ENCODE measurements around the gene MEX3D.

DNA sequence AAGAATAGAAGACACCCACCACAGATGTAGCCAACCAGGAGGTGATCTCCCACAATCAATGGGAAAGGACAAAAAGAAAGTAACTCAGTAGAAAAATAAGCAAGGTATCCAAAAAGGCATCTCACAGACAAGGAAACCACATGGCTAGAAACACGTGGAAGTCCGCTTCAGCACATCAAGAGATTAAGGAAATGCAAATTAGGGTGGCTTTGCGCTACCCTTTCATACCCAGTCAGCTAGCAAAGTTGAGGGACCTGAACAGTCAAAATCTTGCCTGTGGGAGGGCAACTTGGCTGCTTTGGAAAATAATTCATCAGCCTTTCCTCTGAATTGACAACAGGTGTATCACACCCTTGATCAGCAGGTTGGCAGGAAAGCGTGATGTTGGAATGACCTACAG is 48.8 kb upstream of the MEX3D start:
- TF ChIP-seq CTCF (IDR thresholded peaks at IDR 0.05; ENCODE audit: insufficient read depth, low read length) (no peak), POLR2AphosphoS5 (IDR thresholded peaks at IDR 0.05; ENCODE audit: low read depth) (no peak), SPI1 (IDR thresholded peaks at IDR 0.05; ENCODE audit: borderline replicate concordance, low read depth) (no peak), REST (IDR thresholded peaks at IDR 0.05; ENCODE audit: insufficient replicate concordance, low read depth) (no peak)
